Dermis microvascular lymphatic vessel endothelial cell (primary cell): ENCODE results near the gene PRUNE1. TPM values are rescaled to one million over a fixed set of nuclear protein-coding genes. Genes with fewer than 3 reads are reported as not detected.

ENCODE experiments used
- DNase-seq, 2 donors: peaks; one replicate each; pipeline versions ENCODE4 v3.0.0 to v3.0.0-alpha.2; 2010; ENCODE audit warnings: low read depth in 2 of 2
- total RNA-seq: library from RNA; depleted of rRNA; stranded (reverse); fragments of >200 nt; gene quantifications from 2 replicates; pipeline ENCODE4 v1.2.1, GENCODE V29; 2014

PRUNE1 gene
- total RNA-seq, 1 donor from 2014 or later, result 4.0 TPM

GRCh38 chr1:151005729-151006319 lies 2.4 kb upstream of the PRUNE1 start:
- DNase-seq, result no peak

DNA sequence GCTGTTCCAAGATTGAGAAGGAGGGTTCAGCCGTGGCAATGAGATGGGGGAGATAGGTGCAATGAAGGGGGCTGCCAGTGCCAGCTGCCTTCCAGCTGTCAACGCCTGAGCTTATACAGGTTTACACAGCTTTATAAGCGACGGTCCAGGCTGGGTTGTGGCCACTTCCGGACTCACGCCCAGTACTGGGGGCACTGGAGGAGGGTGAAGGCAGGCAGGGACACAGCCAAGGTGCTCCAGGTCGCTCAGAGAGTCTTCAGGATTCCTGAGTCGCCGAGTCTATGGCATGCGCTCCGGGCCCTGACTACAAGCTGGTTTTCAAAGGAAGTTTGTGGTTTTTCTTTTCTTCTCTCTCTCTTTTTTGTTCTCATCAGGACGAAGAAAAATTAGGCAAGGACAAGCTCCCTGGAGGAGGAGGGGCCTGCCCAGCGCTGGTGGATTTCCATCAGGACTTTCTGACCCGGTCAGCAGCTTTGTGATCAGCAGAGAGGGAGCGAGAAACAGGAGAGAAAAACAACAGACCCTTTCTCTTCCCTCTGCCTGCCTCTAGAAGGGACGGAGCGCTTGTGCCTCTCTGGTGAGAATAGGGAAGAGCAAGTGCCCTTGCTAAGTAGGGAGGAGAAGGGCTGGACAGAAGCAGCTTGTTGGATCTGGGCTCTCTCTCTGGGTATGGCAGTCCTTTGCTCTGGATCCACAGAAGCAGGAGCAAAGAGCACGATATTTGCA lies 1.8 kb upstream of the PRUNE1 start, which contains the start of gene MINDY1:
Gene MINDY1, minus strand, starts transcription at position 576 of the 726 bp plus-strand sequence. CDS start 4,285 bp downstream, outside the sequence.
- DNase-seq, result peak; percentile 63 to 88

- DNase-seq, result no peak
Measured at GRCh38 chr1:151007853-151008243, 401 bp upstream of the PRUNE1 start.

- no peak for DNase-seq
Measured at GRCh38 chr1:151009206-151009587, 948 bp downstream of the PRUNE1 start.

GRCh38 chr1:151009674-151010345 lies 1.6 kb downstream of the PRUNE1 start:
- DNase-seq, result no peak

DNA sequence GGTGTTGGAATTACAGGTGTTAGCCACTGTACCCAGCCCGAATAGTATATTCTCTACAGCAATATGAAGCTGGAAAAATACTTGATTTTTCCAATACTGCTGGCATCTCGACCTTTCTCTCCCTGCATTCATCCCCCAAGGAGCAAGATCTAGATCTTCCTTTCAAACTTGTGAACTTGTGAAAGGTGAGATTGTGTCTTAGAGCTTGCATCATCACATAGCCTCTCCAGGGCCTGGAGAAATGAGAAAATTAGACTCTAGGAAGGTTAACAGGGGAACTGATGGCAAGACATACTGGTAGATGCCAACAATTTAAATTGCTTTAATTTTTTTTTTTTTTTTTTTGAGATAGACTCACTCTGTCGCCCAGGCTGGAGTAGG lies 2.1 kb downstream of the PRUNE1 start:
- no peak for DNase-seq

DNA sequence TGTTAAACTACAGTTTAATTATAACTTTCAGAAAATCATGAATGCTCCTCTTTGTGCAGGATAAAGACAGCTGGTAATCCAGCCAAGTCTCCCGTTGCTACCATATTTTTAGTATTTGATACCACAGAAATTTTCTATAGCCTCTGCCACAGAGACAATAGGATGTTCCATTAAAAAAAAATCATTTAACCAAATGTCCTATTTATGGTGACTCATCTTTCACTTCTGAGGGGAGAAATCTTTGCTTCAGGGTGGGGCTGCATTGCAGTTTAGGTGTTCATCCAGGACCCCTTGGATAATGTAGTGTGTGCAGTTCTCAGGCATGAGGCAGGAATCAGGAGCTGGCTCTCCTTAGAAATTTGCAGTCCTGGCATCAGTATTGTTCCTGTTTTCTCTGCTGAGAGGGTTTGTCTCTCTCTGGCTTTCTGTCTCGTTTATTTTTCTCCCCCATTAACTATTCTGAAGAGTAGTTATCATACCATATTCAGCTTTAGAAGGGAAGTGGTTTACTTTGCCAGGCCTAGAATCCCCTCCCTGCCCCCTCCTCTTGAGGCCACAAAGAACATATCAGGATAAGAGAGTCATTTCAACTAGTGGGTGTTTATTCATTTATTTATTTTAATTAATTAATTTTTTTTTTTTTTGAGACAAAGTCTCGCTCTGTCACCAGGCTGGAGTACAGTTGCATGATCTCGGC lies 3.1 kb downstream of the PRUNE1 start:
- no peak for DNase-seq

- no peak for DNase-seq
Measured at GRCh38 chr1:151012684-151013471, 4.6 kb downstream of the PRUNE1 start.

DNA sequence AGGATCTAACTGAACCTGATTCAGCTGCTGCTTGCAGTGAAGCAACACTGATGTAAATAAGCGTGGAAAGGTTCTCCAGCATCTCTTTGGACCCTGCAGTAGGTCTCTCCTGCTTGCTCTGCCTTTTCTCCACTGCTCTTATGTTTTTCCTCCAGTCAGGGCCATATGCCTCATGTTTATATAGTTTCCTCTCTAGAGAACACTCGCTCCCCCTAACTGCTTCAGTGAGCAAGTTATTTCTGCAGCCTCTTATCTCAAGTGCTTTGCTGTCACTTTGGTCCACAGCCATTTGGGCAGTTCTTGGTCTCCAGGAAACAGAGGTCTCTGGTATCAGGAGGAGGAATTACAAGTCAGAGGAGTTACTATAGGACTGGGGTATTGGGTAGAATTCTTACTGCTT lies 5.3 kb downstream of the PRUNE1 start:
- no peak for DNase-seq

DNA sequence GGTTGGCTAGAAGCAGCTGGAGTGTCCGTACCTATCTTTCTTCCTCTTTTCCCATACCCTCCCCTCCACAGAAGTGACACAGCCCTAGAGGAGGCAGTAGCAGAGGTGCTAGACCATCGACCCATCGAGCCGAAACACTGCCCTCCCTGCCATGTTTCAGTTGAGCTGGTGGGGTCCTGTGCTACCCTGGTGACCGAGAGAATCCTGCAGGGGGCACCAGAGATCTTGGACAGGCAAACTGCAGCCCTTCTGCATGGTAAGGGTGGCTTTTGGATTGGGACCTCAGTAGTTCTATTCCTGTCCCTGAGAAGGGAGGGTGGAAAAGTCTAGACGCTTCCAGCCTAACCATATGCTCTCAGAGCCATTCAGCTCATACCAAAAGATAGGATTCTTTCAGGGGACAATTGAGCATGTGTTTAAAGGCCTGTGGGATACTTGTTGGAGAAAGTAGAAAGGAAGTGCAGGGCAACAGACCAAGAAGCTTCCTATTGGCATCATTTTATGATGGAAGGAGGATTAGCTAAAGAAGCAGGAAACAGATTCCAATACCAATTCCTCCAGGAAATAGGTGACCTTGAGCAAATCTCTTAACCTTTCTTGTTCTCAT lies 16.4 kb downstream of the PRUNE1 start:
- DNase-seq, result peak; percentile 65 to 79

DNA sequence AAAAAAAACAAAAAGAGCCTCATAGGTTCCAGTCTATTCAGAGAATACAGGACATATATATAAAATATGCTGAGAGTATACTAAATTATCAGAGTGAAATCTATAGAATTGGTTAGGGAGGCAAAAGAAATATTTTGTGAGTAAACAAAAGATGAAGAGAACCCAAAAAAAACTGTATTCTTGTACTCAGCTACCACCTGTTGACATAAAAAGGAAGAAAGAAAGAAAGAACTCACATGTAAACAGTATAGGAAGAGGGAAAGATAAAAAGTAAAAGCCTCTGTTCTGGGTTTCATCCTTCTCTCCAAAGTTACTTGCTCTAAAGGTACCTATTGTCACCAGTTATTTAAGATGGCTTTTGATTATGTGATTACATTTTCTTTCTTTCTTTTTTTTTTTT lies 18.2 kb downstream of the PRUNE1 start:
- no peak for DNase-seq

DNA sequence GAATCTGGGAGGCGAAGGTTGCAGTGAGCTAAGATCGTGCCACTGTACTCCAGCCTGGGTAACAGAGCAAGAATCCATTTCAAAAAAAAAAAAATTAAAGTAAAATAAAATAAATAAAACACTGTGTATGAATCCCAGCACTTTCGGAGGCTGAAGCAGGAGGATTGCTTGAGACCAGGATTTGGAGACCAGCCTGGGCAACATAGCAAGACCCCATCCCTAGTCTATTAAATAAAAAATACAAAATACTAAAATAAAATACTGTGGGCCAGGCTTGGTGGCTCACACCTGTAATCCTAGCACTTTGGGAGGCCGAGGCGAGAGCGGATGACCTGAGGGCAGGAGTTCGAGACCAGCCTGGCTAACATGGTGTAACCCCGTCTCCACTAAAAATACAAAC lies 23.9 kb downstream of the PRUNE1 start:
- DNase-seq, result no peak

DNA sequence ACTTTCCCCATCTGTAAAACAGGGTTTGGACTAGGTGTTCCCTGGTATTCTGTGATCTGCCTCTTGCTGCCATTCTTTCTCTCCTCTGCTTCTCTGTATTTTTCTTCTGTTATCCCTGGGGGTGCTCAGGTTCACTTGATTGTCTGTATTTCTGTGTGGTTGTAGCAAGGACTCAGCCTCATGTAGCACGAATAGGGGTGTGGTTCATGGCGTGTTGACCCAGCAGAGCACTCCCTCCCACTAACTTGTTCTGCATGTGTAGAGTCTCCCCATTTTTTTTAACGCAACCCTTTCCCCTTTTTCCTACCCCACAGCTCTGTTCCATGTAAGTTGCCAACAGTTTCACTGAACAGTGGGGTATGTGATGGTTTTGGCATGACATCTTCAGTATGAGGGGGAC lies 26.9 kb downstream of the PRUNE1 start:
- DNase-seq, result no peak

DNA sequence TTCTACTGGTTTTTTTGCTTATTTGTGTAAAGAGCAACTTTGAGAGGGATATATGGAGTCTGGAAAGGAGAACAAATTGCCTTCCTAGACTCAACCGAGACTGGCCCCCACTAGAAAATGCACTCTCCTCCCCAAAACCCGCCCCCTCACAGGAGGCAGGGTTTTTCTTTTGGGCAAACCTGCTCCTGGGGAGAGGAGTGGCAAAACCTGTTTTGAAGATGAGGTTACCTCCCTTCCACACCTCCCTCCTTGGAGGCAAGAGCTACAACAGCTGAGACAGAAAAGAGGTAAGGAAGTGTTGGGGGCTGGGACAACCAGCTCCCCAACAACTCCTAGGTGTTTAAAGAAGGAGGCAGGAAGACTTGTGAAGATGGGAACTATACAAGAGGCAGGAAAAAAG lies 28.1 kb downstream of the PRUNE1 start, which contains the start of gene BNIPL:
Gene BNIPL, plus strand, starts transcription at position 231 of the 400 bp plus-strand sequence. Its CDS starts 140 bp downstream, at position 371.
- DNase-seq, result no peak

DNA sequence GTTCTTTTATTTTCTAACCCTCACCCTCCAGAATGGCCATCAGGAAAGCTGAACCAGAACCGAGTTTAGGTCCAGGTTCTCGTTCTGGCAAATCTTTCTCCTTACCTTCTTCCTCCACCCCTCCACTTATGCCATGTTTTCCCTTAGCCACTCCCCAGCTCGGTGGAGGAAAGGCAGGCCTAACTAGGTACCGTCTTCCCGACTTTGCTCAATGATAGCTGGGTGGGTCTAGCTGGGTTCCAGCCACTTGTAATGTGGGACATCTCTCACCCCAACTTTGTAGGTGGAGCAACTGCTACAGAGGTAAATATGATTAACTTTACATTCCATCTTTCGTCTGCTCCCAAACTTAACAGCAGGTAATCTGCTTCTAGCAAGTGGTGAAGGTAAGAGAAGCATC lies 28.8 kb downstream of the PRUNE1 start:
- no peak for DNase-seq

GRCh38 chr1:151039521-151039920 lies 31.3 kb downstream of the PRUNE1 start:
- DNase-seq, result no peak

DNA sequence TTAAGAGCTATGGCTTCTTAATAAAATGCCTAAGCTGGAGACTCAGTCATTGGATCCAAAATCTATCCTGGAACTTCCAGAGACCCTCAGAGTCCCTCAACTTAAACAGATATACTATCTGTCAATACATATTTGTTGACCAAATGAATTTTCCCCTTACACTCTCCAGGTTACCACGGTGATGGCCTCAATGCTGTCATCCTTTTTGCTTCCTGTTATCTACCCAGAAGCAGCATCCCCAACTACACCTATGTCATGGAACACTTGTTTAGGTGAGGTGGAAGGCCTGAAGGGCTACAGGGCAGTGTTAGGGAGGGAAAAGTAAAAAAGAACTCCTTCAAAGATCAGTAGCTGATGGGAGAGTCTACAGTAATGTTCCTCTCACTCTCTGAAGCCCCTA lies 34.9 kb downstream of the PRUNE1 start:
- no peak for DNase-seq

- peak in 1 of 2 donors; percentile 56 for DNase-seq
Measured at GRCh38 chr1:151047591-151047924, 39.3 kb downstream of the PRUNE1 start, which contains the start of gene C1orf56. C1orf56 (plus strand) TSS chr1:151047751; CDS start chr1:151047848, 97 bp downstream.

- peak in 1 of 2 donors; percentile 76 for DNase-seq
Measured at GRCh38 chr1:151047925-151048644, 39.8 kb downstream of the PRUNE1 start.

- no peak for DNase-seq
Measured at GRCh38 chr1:151048645-151049032, 40.4 kb downstream of the PRUNE1 start.
